ENCODE measurements around the gene LHFPL2. TPM values are rescaled to one million over a fixed set of nuclear protein-coding genes. Genes with fewer than 3 reads are reported as not detected.

The LHFPL2 gene
- total RNA-seq, 1 experiment from 2014 or later, result 17.9 TPM

DNA sequence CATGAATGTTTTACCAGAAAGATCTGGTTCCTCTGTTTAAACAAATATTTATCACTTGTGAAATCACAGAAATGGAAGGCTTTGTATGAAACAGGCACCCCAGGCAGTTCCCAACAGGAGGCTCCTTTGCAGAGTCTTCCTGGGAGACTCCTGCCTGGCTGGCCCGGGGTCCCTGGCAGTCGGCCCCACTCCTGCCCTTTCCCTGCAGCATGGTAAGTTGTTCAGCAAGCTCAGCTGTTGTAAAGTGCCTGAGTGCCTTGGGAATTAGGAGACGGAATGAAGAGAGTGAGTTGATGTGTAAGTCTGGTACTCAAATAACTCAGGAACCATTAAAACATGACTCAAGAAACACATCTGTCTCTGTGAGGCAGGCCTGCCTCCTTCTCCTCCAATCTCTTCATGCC, 17.5 kb upstream of the LHFPL2 start:
- Histone ChIP-seq H3K27me3 (ENCODE audit: insufficient read depth, low read length) (no peaks in the 10 kb centered on the region), H2AFZ (ENCODE audit: low read depth, low read length, poor library complexity, severe bottlenecking) (no peak overlapping the region), H3K9ac (ENCODE audit: low read length) (no peak overlapping the region), H3K4me3 (replicated peaks in 1 of 2; ENCODE audit: low read depth in 1 of 2, low read length in 2 of 2) (no peak overlapping the region), H3K9me3 (ENCODE audit: control insufficient read depth in 1 of 2, insufficient read depth in 1 of 2, low read depth in 1 of 2, low read length in 2 of 2) (no peaks in the 10 kb centered on the region), H4K20me1 (ENCODE audit: insufficient read depth) (no peaks in the 10 kb centered on the region), H3K27ac (ENCODE audit: low read depth, low read length) (no peak overlapping the region), H3K4me1 (ENCODE audit: control insufficient read depth in 1 of 2, insufficient read depth in 2 of 2, low read length in 2 of 2) (peaks cover 0 to 8% of the 10 kb centered on the region in 2 experiments; a peak in 1 of 4 replicates), H3K36me3 (ENCODE audit: control insufficient read depth in 1 of 2, insufficient read depth in 2 of 2, low read length in 2 of 2) (no peaks in the 10 kb centered on the region), H3K4me2 (ENCODE audit: low read length) (no peak overlapping the region), H3K9me2 (ENCODE audit: insufficient read depth) (no peaks in the 10 kb centered on the region), H3K79me2 (ENCODE audit: insufficient read depth, low read length) (no peaks in the 10 kb centered on the region)
- intact Hi-C loops (cut with micrococcal nuclease), result no loop called here
- BruUV-seq (replicated peaks), result no TSS peak
- TF ChIP-seq SP1 (IDR thresholded peaks at IDR 0.05; ENCODE audit: low read depth), result no peak
- TF ChIP-seq RAD21 (IDR thresholded peaks at IDR 0.05; ENCODE audit: low read depth), result no peak
- no peak for TF ChIP-seq CBX3 (IDR thresholded peaks at IDR 0.05; ENCODE audit: low read depth)
- no peak for TF ChIP-seq ZFX (IDR thresholded peaks at IDR 0.05)
- TF ChIP-seq YY1 (IDR thresholded peaks at IDR 0.05; ENCODE audit: extremely low read depth, insufficient replicate concordance, low read depth, low read length), result no peak
- TF ChIP-seq CEBPB (IDR thresholded peaks at IDR 0.05; ENCODE audit: low read depth), result no peak
- CTCF ChIA-PET, result no interaction called here
- RAD21 ChIA-PET (ENCODE audit: low non-redundant PET in 1 of 2, low total read pairs in 2 of 2, uncharacterized antibody in 2 of 2, unreplicated experiment in 2 of 2), result no interaction called here
- ATAC-seq (no peak), DNase-seq (ENCODE audit: low read depth, low spot score) (no peak)
- POLR2A ChIA-PET, result no interaction called here

DNA sequence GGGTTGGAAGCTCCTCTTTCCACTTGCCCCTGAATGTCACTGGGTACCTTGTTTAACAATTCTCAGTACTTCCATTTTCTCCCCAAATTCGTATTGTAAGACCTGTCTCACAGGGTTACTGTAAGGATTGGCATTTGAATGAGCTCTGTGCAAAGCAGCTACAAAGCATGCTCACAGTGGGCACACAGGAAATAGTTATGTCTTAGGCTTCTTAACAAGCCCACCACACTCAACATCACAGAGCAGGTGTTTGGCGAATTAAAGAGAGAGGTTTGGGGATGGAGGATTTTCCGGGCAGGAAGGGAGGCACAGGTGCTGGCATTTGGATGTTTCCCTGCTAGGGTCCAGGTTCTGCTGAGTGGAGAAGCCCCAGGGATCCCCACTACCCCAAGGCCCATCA, 17.0 kb upstream of the LHFPL2 start:
- no TSS peak for BruUV-seq (replicated peaks)
- Histone ChIP-seq H3K27ac (ENCODE audit: low read depth, low read length) (no peak overlapping the region), H3K36me3 (ENCODE audit: control insufficient read depth in 1 of 2, insufficient read depth in 2 of 2, low read length in 2 of 2) (no peaks in the 10 kb centered on the region), H3K27me3 (ENCODE audit: insufficient read depth, low read length) (no peaks in the 10 kb centered on the region), H4K20me1 (ENCODE audit: insufficient read depth) (no peaks in the 10 kb centered on the region), H3K9me2 (ENCODE audit: insufficient read depth) (no peaks in the 10 kb centered on the region), H3K9ac (ENCODE audit: low read length) (no peak overlapping the region), H3K4me3 (replicated peaks in 1 of 2; ENCODE audit: low read depth in 1 of 2, low read length in 2 of 2) (no peak overlapping the region), H3K79me2 (ENCODE audit: insufficient read depth, low read length) (no peaks in the 10 kb centered on the region), H3K9me3 (ENCODE audit: control insufficient read depth in 1 of 2, insufficient read depth in 1 of 2, low read depth in 1 of 2, low read length in 2 of 2) (no peaks in the 10 kb centered on the region), H3K4me1 (ENCODE audit: control insufficient read depth in 1 of 2, insufficient read depth in 2 of 2, low read length in 2 of 2) (peaks cover 0 to 8% of the 10 kb centered on the region in 2 experiments; a peak in 1 of 4 replicates), H3K4me2 (ENCODE audit: low read length) (no peak overlapping the region), H2AFZ (ENCODE audit: low read depth, low read length, poor library complexity, severe bottlenecking) (no peak overlapping the region)
- ChIA-PET POLR2A (no interaction called here), RAD21 (ENCODE audit: low non-redundant PET in 1 of 2, low total read pairs in 2 of 2, uncharacterized antibody in 2 of 2, unreplicated experiment in 2 of 2) (no interaction called here), CTCF (no interaction called here)
- TF ChIP-seq SRF (IDR thresholded peaks at IDR 0.05; ENCODE audit: low read depth) (no peak), JUND (IDR thresholded peaks at IDR 0.05) (no peak), YY1 (IDR thresholded peaks at IDR 0.05; ENCODE audit: extremely low read depth, insufficient replicate concordance, low read depth, low read length) (no peak), EGR1 (IDR thresholded peaks at IDR 0.05; ENCODE audit: low read depth) (no peak), EZH2phosphoT487 (IDR thresholded peaks at IDR 0.05; ENCODE audit: borderline replicate concordance) (no peak), POLR2A (IDR thresholded peaks at IDR 0.05; ENCODE audit: borderline replicate concordance, extremely low read depth, insufficient read depth, insufficient read length) (no peak), CEBPB (IDR thresholded peaks at IDR 0.05; ENCODE audit: low read depth) (no peak), ZFX (IDR thresholded peaks at IDR 0.05) (no peak), CBX3 (IDR thresholded peaks at IDR 0.05; ENCODE audit: low read depth) (no peak), ELF1 (IDR thresholded peaks at IDR 0.05; ENCODE audit: borderline replicate concordance, low read depth) (no peak)
- TF ChIP-seq, protein P1, sequence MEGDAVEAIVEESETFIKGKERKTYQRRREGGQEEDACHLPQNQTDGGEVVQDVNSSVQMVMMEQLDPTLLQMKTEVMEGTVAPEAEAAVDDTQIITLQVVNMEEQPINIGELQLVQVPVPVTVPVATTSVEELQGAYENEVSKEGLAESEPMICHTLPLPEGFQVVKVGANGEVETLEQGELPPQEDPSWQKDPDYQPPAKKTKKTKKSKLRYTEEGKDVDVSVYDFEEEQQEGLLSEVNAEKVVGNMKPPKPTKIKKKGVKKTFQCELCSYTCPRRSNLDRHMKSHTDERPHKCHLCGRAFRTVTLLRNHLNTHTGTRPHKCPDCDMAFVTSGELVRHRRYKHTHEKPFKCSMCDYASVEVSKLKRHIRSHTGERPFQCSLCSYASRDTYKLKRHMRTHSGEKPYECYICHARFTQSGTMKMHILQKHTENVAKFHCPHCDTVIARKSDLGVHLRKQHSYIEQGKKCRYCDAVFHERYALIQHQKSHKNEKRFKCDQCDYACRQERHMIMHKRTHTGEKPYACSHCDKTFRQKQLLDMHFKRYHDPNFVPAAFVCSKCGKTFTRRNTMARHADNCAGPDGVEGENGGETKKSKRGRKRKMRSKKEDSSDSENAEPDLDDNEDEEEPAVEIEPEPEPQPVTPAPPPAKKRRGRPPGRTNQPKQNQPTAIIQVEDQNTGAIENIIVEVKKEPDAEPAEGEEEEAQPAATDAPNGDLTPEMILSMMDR (IDR thresholded peaks at IDR 0.05 in 2 of 3, conservative IDR thresholded peaks at IDR 0.05 in 1 of 3; ENCODE audit: borderline replicate concordance in 1 of 3, insufficient read depth in 1 of 3, low read depth in 2 of 3, low read length in 2 of 3), result no peak
- DNase-seq (ENCODE audit: low read depth, low spot score) (no peak), ATAC-seq (no peak)
- intact Hi-C loops (cut with micrococcal nuclease), result no loop called here
